Hepatic stellate cell (primary cell): ENCODE data around the gene FHAD1.
"Not testable (repeated sequence)": the region's sequence is repeated elsewhere in the genome, so short reads cannot be mapped to it uniquely, and the experiment has no call there.

Source experiments
- DNase-seq: peaks from one replicate; pipeline ENCODE4 v3.0.0; 2011; ENCODE audit warnings: low spot score

The FHAD1 gene

DNA sequence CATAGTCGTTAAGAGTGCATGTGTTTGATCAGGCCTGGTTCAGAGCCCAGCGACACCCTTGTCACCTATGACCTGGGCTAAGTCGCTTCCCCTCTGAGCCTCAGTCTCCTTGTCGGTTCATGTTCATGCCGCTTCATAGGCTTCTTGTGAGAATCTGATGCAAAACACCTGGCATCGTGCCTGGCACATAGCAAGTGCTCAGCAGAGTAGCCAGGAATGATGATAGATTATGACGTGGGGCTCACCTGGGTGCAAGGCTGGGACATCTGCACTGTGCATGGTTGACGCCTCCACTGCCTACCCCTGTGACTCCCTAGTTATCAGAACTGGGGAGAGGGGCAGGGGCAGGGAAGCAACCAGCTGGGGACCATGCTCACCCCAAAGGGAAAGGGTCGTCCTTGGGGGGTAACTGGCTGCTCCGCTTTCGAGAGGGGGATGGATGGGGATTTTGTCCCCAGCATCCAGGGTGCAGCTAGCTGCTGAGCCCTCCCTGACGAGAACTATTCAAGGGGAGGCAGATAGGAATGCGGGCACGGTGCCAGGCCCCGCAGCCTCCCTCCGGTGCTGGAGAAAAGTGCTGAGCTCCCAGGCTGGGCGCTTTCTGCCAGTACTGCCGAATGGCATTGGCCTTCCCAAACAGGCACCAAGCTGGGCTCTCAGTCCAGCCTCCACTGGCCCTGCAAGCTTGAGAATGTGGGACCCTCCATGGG is 171.9 kb downstream of the FHAD1 start:
- DNase-seq, result no peak

DNA sequence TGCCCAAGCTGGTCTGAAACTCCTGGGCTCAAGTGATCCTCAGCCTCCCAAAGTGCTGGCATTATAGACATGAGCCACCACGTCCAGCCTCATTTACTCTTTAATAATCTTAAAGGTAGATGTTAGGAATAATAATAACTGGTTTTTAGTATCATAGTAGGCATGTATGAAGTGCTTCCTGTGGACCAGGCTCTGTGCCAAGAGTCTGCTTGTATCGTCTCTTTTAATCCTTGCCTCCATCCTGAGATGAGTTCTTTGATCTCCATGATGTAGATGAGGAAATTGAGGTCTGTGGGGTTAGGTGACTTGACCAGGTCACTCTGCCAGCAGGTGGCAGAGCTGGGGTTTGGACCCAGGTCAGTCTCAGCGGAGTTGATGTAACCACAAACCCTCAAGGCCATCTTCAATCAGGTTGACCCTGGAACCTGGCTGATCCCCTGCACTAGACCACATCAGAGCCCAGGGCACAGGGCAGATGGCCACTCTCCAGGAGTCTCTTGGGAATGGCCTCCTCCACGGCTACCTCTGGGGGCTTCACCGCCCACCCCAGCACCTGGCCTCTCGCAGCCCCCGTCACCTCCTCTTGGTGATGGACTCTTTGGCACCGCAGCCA is 173.9 kb downstream of the FHAD1 start:
- no peak for DNase-seq

DNA sequence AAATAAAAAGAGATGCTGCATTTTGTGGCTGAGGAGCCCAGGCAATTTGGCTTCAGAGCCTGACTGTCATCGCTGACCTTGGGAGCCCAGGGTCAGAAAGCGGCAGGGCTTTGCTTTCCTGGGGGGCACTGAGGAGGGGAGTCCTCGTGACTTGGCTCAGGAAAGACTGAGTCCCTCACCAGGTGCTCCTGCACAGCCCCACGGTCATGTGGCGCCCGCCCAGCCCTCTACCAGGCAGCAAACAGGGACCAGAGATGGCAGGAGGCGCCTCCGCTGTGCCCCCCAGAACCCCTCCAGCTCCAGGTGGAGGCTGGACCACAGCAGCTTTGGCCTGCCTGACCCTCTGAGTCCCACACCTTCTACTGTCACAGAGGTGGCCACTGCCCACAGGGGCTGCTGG is 175.8 kb downstream of the FHAD1 start:
- DNase-seq, result no peak

DNA sequence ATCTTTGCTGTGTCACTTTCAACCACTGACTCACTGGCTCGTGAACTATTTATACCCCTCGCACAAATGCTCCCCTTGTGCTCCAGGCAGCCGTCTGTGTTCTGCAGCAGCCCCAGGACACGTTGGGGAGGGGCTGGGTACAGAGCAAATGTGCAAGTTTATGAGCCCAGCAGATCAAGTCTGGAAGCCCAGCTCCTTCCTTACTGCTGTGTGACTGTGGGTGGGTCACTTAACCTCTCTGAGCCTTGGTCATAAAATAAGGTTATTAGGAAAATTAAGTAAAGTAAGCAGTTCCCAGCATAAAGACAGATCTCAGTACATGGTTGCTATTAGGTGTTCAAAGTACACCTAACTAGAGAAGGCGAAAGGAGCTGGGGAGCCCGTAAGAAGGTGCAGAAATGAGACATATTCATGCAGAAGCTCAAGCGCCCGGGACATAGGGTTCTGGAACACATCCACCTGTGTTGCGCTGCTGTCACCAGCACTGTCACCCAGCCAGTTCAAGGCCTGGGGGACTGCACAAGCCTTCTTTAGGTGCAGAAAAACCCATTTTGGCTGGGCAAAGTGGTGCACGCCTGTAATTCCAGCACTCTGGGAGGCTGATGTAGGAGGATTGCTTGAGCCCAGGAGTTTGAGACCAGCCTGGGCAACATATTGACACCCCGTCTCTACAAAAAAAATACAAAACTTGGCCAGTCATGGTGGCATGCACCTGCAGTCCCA is 176.5 kb downstream of the FHAD1 start:
- DNase-seq, result no peak

DNA sequence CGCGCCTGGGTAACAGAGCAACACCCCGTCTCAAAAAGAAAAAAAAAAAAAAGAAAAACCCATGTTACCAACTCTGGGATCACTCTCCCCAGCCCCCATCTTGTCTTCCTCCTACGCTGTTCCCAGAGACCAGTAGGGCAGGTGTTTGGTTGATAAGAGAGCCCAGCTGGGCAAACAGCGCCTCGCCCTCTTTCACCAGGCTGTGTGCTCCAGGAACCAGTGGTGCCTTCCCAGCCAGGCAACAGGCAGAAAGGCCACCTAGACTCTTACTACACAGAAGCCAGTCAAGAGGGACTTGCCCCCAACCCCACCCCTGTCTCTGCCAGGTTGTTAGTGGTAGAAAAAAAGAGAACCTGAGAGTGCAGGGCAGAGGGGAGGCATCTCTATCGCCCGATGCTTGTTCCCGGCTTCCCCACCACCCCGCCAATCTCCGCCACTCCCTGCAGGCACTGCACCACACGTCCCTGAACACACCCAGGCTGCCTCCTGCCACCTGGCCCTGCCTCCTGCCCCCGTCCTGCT is 177.2 kb downstream of the FHAD1 start:
- no peak for DNase-seq

DNA sequence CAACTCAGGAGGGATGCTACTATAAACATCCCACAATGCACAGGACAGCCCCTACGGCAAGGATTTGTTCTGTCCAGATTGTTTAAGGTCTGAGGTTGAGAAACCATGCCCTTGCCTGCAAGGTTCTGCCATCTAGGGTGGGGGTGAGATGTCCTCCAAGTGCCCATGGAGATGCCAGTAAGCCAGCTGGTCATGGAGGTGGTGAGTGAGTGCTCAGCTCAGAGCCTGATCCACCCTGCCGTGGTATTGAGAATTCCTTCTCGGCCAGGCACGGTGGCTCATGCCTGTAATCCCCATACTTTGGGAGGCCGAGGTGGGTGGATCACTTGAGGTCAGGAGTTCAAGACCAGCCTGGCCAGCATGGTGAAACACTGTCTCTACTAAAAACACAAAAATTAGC is 178.0 kb downstream of the FHAD1 start:
- DNase-seq, result no peak

DNA sequence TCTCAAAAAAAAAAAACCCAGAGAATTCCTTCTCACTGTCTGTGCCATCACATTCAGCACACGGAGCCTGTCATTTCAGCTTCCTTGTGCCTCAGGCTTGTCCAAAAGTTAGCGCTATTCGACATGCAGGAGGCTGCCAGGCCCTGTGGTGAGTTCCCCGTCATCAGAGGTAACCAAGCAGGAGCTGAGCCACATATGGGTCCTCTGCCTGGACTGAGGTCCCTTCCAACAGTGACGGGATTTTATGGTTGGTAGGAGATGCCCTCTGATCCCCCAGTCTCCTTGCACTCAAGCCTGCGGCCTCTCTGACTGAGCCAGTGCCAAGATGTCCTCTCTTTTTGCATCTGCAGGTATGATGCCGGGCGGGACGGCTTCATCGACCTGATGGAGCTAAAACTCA is 178.5 kb downstream of the FHAD1 start:
- no peak for DNase-seq

DNA sequence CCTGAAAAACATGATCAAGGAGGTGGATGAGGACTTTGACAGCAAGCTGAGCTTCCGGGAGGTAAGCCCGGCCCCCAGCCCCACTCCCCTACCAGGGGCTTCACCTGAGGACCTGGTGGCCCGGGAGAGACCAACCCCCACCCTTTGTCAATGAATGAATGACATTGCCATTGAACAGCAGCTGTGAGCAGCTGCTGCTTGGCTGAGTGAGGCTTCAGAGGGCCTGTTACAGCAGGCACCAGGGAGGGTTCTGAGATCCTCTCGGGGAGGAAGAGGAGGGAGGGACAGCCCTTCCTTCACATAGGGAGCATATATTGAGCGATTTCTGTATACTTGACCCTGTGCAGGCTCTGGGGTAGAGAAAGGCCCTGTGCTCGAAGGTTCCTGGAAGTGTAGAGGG is 178.9 kb downstream of the FHAD1 start:
- DNase-seq, result no peak

DNA sequence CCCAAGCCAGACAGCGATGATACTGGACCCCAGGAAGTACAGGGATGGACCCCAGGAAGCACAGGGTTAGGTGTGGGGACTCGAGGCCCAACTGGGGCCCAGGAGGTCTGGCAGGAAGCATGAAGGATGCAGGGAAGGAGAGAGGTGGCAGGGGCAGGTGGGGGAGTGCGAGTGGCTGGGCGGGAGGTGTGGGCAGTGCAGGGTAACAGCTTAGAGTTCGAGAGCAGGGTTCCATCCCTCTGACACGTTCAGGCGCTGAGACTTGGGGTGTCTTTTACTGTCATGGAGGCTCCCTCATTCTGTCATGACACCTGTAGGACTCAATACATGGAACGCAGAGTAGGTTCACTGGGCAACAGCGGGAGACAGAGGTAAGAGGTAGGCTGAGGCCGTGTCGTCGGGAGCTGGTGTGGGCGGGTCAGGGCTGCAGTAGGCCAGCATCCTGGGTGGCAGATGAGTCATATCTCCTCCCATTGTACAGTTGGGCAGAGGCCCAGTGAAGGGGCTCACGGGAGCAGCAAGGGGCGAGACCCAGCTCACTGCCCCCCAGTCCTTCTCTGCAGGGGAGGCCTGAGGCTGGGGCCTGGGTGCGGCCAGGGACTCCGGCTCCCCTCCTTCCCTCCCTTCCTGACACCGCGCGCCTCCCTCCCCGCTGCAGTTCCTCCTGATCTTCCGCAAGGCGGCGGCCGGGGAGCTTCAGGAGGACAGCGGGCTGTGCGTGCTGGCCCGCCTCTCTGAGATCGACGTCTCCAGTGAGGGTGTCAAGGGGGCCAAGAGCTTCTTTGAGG is 179.7 kb downstream of the FHAD1 start:
- no peak for DNase-seq

DNA sequence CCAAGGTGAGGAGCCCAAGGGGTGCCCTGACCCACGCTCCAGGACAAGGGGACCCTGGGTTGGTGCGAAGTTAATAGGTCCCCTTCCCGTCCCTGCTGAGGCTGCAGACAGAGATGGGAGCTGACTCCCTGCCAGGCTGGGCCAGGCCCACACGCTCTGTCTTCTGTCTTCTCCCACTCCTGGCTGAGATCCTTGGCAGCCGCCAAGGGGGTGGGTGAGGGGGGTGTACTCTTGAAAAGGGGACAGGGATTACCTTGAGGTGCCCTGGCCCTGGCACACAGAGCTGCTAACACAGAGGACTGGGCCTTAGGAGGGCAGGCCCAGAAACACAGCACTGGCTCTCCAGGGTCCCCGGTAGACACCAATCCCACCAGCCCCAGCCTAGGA is 180.2 kb downstream of the FHAD1 start:
- no peak for DNase-seq

DNA sequence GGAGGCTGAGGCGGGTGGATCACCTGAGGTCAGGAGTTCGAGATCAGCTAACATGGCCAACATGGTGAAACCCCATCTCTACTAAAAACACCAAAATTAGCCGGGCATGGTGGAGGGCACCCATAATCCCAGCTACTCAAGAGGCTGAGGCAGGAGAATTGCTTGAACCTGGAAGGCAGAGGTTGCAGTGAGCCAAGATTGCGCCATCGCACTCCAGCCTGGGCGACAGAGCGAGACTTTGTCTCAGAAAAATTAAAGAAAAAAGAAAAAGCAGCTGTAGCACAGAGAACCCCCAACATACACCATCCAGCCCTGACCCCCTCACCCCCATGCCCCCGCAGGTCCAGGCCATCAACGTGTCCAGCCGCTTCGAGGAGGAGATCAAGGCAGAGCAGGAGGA is 181.2 kb downstream of the FHAD1 start:
- DNase-seq, result not testable (repeated sequence)

DNA sequence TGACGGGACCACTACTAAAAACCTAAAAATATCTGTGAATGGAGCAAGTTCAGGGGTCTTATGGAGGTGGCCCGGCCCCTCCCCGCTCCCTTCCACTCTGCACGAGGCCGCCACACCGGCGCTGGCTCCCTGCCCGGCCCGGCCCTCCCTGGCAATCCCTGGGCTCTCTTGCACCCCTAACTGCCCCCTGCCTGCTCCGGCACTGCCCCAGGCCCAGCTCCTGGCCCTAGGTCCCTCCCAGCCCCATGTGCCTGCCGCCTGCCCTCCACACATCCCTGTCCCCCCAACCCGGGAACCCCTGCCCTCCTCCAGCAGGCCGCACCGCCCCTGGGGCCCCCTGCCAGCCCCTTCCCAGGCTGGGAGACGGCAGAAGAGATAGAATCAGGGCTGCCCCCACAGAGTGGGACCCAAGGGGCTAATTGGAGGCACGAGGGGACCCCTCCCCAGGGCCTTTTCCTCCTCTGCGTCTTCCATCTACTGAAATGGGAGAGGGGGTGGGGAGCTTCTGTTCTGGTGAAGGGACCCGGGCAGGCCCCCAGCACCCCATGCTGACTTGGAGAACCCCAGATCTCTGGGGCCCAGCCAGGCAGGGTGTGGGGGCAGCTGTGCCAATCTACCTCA is 181.9 kb downstream of the FHAD1 start:
- DNase-seq, result no peak

DNA sequence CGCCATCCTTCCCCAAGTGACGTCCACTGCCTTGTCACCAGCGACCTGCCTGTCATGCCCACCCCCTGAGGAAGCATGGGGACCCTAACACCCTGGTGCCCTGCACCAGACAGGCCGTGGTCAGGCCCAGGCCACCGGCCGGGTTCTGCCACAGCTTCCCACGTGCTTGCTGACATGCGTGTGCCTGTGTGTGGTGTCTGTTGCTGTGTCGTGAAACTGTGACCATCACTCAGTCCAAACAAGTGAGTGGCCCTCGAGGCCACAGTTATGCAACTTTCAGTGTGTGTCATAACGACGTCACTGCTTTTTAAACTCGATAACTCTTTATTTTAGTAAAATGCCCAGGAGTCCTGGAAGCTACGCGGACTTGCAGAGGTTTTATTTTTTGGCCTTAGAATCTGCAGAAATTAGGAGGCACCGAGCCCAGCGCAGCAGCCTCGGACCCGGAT is 182.7 kb downstream of the FHAD1 start:
- peak; percentile 72 for DNase-seq

DNA sequence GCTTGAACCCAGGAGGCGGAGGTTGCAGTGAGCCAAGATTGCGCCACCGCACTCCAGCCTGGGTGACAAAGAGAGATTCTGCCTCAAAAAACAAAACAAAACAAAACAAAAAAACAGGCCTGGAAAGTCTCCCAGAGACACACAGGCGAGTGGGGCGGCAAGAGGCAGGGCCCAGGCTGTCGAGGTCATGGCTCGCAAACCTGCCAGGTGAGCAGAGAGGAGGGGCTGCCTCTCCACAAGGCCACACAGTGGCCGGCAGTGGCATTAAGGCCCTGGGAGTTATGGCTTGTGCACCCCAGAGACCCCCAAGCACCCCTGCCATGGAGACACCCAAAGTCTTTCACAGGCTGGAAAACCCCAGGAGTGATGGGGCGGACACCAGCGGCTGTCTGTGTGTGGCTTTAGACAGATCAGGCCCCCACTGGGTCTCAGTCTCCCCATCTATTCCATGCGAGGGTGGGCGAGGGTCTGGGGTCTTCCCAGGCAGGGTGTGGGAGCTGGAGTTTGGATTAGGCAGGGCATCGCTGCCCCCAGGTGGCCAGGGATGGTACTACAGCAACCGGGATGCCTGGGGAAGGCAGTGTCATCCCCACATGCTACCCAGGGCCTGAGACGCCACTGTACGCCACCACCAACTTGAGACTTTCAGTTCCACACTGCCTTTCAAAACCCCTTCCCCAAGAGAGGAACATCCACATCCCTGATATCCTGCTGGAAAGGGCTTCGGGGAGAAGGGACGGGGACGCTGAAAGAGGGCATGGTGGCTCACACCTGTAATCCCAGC is 184.0 kb downstream of the FHAD1 start:
- DNase-seq, result peak; percentile 86

DNA sequence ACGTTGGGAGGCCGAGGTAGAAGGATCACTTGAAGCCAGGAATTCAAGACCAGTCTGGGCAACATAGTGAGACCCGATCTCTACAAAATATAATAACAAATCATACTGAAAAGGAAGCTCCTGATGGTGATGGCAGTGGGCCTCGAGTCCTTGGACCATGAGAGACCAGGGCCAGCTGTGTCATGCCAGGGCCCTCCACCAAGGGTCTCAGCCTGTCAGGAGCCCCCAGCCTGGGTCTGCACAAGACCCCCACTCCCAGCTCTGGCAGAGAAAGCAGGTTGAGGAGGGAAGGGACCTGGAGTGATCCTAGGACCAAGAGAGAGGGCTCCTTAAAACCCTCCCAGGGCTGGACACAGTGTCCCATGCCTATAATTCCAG is 184.5 kb downstream of the FHAD1 start:
- no peak for DNase-seq

DNA sequence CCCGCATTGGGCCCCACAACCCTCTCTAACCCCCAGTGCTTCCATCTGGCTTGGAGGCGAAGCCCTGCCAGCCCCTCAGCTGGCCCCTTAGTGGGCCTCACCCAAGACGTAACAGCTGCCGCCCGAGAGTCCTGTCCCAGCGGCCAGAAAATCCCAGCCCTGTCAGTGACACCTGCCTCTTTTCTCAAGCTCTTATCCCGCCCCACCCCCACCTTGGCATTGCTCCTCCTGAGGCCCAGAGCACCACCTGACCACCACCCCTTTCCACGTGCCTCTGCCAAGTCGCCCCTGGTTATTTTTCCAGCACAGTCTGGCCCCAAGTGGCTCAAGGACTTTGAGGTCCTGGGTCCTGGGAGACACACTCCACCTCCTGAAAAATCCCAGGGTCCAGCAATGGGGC is 185.3 kb downstream of the FHAD1 start:
- no peak for DNase-seq

DNA sequence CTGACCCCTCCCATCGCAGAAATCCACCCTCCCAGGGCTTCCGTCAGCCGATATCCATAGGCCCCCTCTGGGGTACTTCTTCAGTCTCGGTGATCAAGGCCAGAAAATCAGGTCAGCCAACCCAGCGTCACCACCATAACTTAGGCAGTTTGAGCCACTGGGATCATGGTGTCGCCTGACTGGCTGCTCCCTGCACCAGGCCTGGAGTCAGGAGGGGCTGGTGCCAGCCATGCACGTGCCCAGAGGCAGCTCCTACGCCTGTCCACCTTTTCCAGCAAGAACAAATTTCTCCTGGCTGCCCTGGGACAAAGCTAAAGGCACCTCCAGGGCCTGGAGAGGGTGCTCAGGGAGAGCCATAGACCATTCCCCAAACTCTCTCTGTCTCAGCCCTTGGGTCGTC is 186.4 kb downstream of the FHAD1 start:
- no peak for DNase-seq

DNA sequence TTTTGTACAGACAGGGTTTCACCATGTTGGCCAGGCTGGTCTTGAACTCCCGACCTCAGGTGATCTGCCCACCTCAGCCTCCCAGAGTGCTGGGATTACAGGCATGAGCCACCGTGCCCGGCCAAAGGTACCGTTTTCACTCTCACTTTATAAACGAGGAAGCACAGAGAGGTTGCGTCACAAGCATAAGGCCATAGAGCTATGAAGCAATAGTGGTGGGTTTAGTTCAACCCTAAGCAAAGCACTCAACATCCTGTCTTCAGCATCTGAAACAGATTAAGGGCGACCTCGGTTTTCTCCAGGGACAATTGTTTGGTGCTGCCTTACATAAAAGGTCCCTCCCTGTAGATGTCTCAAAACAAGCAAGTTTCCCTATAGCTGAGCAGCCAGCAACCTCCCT is 187.7 kb downstream of the FHAD1 start:
- DNase-seq, result not testable (repeated sequence)

DNA sequence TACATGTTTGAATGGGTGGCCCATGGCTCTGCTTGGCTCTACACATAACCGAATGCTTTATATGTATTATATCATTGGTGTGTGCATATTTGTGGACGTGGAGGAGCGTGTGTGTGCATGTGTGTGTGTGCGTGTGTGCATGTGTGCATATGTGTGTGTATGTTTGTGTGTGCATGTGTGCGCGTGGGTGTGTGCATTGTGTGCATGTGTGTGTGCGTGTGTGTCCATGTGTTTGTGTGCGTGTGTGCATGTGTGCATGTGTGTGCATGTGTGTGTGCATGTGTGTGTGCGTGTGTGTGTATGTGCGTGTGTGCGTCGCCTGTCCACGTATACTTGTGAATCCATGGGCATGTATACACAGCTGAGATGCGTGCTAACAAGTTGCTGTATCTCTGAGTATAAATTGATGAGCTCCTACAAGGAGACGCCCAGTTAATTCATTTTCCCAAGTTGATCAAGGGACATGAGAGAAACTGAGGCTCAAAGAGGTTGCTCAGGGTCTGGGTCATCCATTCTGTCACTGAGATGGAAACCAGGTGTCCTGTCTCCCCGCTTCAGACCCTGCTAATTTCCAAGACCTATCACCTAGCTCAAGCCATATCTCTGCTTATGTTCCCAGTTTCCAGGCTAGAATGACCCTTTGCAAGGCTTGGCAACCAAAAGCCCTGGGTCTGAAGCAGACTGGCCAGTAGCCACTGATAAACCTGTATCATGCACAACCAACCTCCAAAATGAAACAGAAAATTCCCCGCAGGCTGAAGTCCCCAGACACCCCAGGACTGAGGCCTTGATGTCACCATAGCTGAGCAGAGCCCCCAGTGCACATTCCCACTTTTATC is 188.4 kb downstream of the FHAD1 start:
- DNase-seq, result no peak

DNA sequence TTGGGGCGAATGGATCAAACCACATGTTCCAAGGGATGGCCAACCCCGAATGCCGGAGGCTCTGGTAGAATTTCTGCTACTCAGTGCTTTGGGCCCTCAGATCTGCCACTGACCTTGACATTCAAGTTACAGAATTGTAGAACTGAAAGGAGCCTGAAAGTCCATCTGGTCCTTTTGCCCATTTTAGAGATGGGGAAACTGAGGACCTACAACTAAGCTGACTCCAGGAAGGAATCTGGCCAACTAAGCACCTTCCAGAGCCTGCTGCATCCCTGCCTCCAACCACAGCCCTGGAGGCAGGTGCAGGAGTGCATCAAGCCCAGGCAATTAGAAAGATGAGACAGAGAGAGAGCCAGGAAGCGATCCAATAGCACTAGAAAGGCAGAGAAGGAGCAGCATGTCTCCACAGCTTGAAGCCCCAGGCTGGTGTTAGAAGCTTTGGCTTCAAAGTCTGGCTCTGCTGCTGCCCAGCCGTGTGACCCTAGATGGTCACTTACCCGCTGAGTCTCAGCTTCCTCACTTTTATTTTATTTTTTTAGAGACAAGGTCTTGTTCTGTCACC is 189.9 kb downstream of the FHAD1 start:
- DNase-seq, result no peak
